PFSK-1 (cell line): ENCODE measurements around the gene PDGFRB.

Experiments
- POLR2AphosphoS5 ChIP-seq: IDR thresholded peaks from 2 replicates; pipeline ENCODE4 v1.6.1; 2012; ENCODE audit warnings: low read depth, mild to moderate bottlenecking, control low read depth, low read length, moderate library complexity
- SIN3A ChIP-seq: IDR thresholded peaks from 2 replicates; pipeline ENCODE4 v1.6.1; 2012; ENCODE audit warnings: mild to moderate bottlenecking, low read length, moderate library complexity, borderline replicate concordance; ENCODE audit not compliant: insufficient read depth
- TAF1 ChIP-seq: IDR thresholded peaks from 2 replicates; pipeline ENCODE4 v1.6.1; 2012; ENCODE audit warnings: low read length, control low read depth, borderline replicate concordance; ENCODE audit not compliant: insufficient read depth
- TF ChIP-seq, protein P1 (sequence below), 2 experiments: IDR thresholded peaks; 2 replicates each; pipeline versions ENCODE4 v1.6.1 to v1.8.0; 2011 to 2012; ENCODE audit warnings: low read depth in 2 of 2, low read length in 2 of 2, control low read depth in 1 of 2, inconsistent platforms in 1 of 2, mild to moderate bottlenecking in 1 of 2, moderate library complexity in 1 of 2; ENCODE audit not compliant: insufficient read depth in 1 of 2

DNA sequence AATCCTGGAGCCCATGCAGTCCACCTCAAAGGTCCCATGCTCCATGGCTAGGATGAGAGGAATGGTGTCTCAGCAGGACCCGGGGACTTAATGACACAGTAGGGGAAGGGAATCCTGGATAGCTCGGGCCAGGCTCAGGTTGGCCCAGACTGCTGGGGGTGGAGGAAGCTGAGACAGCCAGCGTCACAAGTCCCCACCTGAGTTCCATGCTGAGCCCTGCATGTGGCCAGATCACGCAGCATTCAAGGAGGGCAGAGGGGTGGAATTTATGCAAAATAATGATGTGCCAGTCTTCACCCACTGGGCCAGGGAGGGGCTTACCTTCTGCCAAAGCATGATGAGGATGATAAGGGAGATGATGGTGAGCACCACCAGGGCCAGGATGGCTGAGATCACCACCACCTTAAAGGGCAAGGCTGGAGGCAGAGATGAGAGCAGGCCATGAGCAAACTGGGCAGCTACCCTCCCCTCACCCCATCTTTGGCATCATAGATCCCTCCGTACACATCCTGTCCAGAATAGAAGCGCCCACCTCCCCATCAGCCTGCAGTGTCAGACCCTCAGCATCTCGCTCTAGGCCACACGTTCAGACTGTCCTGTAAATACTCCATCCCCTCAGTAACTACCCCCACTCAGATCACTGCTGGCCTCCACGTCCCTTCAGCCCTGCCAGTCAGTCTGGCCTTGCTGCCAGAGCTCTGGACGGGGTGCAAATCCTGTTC lies 29.3 kb downstream of the PDGFRB start:
- TF ChIP-seq TAF1 (no peak), POLR2AphosphoS5 (no peak), SIN3A (no peak)
- TF ChIP-seq, protein P1, sequence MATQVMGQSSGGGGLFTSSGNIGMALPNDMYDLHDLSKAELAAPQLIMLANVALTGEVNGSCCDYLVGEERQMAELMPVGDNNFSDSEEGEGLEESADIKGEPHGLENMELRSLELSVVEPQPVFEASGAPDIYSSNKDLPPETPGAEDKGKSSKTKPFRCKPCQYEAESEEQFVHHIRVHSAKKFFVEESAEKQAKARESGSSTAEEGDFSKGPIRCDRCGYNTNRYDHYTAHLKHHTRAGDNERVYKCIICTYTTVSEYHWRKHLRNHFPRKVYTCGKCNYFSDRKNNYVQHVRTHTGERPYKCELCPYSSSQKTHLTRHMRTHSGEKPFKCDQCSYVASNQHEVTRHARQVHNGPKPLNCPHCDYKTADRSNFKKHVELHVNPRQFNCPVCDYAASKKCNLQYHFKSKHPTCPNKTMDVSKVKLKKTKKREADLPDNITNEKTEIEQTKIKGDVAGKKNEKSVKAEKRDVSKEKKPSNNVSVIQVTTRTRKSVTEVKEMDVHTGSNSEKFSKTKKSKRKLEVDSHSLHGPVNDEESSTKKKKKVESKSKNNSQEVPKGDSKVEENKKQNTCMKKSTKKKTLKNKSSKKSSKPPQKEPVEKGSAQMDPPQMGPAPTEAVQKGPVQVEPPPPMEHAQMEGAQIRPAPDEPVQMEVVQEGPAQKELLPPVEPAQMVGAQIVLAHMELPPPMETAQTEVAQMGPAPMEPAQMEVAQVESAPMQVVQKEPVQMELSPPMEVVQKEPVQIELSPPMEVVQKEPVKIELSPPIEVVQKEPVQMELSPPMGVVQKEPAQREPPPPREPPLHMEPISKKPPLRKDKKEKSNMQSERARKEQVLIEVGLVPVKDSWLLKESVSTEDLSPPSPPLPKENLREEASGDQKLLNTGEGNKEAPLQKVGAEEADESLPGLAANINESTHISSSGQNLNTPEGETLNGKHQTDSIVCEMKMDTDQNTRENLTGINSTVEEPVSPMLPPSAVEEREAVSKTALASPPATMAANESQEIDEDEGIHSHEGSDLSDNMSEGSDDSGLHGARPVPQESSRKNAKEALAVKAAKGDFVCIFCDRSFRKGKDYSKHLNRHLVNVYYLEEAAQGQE (IDR thresholded peaks at IDR 0.05; ENCODE audit: insufficient read depth in 1 of 2, low read depth in 2 of 2, low read length in 2 of 2), result no peak
